ELF-1 (cell line): ENCODE data around the gene FFAR2.
"Not testable (repeated sequence)": the region's sequence is repeated elsewhere in the genome, so short reads cannot be mapped to it uniquely, and the experiment has no call there.

Experiments used
- DNase-seq: peaks from one replicate; pipeline ENCODE4 v3.0.0-alpha.2; 2016; ENCODE audit warnings: low read depth, low spot score

Gene FFAR2

GRCh38 chr19:35455616-35456201, 7.7 kb downstream of the FFAR2 start:
- DNase-seq = no peak

GRCh38 chr19:35457173-35457572, 9.1 kb downstream of the FFAR2 start:
- DNase-seq = no peak

- DNase-seq = no peak
Measured at GRCh38 chr19:35458192-35458591, 10.1 kb downstream of the FFAR2 start.

- no peak for DNase-seq
Measured at GRCh38 chr19:35458731-35459391, 10.8 kb downstream of the FFAR2 start.

GRCh38 chr19:35459414-35460082, 11.5 kb downstream of the FFAR2 start:
- DNase-seq = no peak

GRCh38 chr19:35460608-35461007, 12.6 kb downstream of the FFAR2 start:
- no peak for DNase-seq

- DNase-seq = no peak
Measured at GRCh38 chr19:35461060-35461459, 13.0 kb downstream of the FFAR2 start.

GRCh38 chr19:35461788-35462187, 13.7 kb downstream of the FFAR2 start:
- DNase-seq = not testable (repeated sequence)

GRCh38 chr19:35462476-35462953, 14.5 kb downstream of the FFAR2 start:
- no peak for DNase-seq

- DNase-seq = not testable (repeated sequence)
Measured at GRCh38 chr19:35462956-35463355, 14.9 kb downstream of the FFAR2 start.

- no peak for DNase-seq
Measured at GRCh38 chr19:35466259-35466658, 18.2 kb downstream of the FFAR2 start.

GRCh38 chr19:35468637-35469036, 20.6 kb downstream of the FFAR2 start:
- DNase-seq = peak; percentile 51

GRCh38 chr19:35470128-35470527, 22.1 kb downstream of the FFAR2 start:
- DNase-seq = no peak

GRCh38 chr19:35471075-35471474, 23.0 kb downstream of the FFAR2 start:
- not testable (repeated sequence) for DNase-seq

- peak; percentile 40 for DNase-seq
Measured at GRCh38 chr19:35471946-35472345, 23.9 kb downstream of the FFAR2 start.

GRCh38 chr19:35474104-35474503, 26.0 kb downstream of the FFAR2 start:
- DNase-seq = no peak

- DNase-seq = not testable (repeated sequence)
Measured at GRCh38 chr19:35474594-35474993, 26.5 kb downstream of the FFAR2 start.

- peak; percentile 30 for DNase-seq
Measured at GRCh38 chr19:35476149-35476548, 28.1 kb downstream of the FFAR2 start.

- DNase-seq = peak; percentile 38
Measured at GRCh38 chr19:35478794-35479677, 31.0 kb downstream of the FFAR2 start.

GRCh38 chr19:35483089-35483488, 35.0 kb downstream of the FFAR2 start:
- no peak for DNase-seq

- DNase-seq = no peak
Measured at GRCh38 chr19:35484252-35485036, 36.4 kb downstream of the FFAR2 start.
